ENCODE data around the gene MBD6. TPM values are rescaled to one million over a fixed set of nuclear protein-coding genes. Genes with fewer than 3 reads are reported as not detected.

The MBD6 gene
- total and polyA plus RNA-seq, 7 donors: 11.6 to 52.9 (median 29.5) TPM

GRCh38 chr12:57474862-57475261 is 47.8 kb upstream of the MBD6 start:
- H3K27me3 ChIP-seq (ENCODE audit: insufficient read depth in 3 of 3, low read length in 2 of 3): peaks cover 0 to 64% (median 18%) of the 10 kb centered on the region in 3 donors
- no peaks in the 10 kb centered on the region for H3K36me3 ChIP-seq (ENCODE audit: insufficient read depth in 1 of 2, low read depth in 1 of 2)
- ATAC-seq (no peak), DNase-seq (no peak)
- H3K4me3 ChIP-seq: peak overlapping the region; percentile 64
- H3K27ac ChIP-seq: no peak overlapping the region
- H3K4me1 ChIP-seq: peaks cover 13% of the 10 kb centered on the region
- intact Hi-C loops (cut with DNase I): no loop called here
- 51 to 66% (median 55%) methylated on average over 7 of the region's 7 CpGs for WGBS, 3 donors
- H3K9me3 ChIP-seq: no peaks in the 10 kb centered on the region
- TF ChIP-seq, protein P1, sequence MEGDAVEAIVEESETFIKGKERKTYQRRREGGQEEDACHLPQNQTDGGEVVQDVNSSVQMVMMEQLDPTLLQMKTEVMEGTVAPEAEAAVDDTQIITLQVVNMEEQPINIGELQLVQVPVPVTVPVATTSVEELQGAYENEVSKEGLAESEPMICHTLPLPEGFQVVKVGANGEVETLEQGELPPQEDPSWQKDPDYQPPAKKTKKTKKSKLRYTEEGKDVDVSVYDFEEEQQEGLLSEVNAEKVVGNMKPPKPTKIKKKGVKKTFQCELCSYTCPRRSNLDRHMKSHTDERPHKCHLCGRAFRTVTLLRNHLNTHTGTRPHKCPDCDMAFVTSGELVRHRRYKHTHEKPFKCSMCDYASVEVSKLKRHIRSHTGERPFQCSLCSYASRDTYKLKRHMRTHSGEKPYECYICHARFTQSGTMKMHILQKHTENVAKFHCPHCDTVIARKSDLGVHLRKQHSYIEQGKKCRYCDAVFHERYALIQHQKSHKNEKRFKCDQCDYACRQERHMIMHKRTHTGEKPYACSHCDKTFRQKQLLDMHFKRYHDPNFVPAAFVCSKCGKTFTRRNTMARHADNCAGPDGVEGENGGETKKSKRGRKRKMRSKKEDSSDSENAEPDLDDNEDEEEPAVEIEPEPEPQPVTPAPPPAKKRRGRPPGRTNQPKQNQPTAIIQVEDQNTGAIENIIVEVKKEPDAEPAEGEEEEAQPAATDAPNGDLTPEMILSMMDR (IDR thresholded peaks at IDR 0.05): no peak

DNA sequence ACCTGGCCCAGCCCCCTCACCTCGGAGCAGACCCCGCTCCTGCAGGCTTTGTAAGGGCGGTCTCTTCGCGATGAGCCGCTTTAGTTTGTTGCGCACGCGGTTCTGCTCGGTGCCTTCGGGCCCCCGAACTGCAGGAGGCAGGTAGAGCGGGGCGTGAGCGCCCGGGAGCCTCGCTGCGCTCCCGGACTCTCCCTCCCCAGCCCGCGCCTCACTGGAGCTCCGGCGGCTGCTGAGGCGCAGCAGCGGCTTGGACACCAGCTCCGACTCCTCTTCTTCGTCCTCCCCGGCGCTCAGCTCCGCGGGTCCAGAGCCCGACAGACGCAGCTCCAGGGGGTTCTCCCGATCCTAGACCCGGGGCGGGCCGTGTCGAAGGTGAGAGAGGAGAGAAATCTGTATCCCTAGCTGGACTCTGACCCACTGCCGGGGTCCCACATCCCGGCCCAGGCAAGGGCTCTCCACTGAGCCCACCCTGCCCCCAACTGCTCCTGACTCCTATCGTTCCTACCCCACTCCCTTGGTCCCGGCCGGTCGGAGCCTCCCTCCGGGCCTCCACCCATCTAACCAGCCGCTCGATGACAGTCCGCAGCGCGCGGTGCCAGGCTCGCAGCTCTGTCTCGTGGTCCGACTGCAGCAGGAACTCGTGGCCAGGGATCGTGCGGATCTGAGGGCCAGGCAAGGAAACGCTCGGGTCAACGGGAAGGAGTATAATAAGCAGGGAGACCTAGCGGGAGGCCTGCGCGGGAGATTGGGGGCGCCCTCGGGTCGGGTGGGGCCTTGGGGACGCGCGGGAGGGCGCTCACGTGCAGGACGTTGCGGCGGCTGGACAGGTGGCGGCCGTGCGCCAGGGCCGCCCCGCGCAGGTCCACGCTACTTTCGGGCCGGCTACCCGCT is 47.1 kb upstream of the MBD6 start:
- Histone ChIP-seq H3K4me1 (peaks cover 13% of the 10 kb centered on the region), H3K4me3 (peak overlapping the region; percentile 64), H3K9me3 (no peaks in the 10 kb centered on the region), H3K27ac (no peak overlapping the region), H3K36me3 (ENCODE audit: insufficient read depth in 1 of 2, low read depth in 1 of 2) (no peaks in the 10 kb centered on the region), H3K27me3 (ENCODE audit: insufficient read depth in 3 of 3, low read length in 2 of 3) (peaks cover 0 to 60% (median 18%) of the 10 kb centered on the region in 3 donors)
- 3 to 8% (median 6%) methylated on average over 66 to 84 of the region's 84 CpGs for WGBS, 3 donors
- DNase-seq (peak in 1 of 2 donors; percentile 41), ATAC-seq (peak; percentile 56 to 74 (median 69))
- intact Hi-C loops (cut with DNase I): no loop called here
- TF ChIP-seq, protein P1 (IDR thresholded peaks at IDR 0.05): no peak

- TF ChIP-seq, protein P1 (IDR thresholded peaks at IDR 0.05): no peak
- Histone ChIP-seq H3K4me1 (peaks cover 13% of the 10 kb centered on the region), H3K36me3 (ENCODE audit: insufficient read depth in 1 of 2, low read depth in 1 of 2) (no peaks in the 10 kb centered on the region), H3K27ac (no peak overlapping the region), H3K4me3 (peak overlapping the region; percentile 64), H3K27me3 (ENCODE audit: insufficient read depth in 3 of 3, low read length in 2 of 3) (peaks cover 0 to 54% (median 18%) of the 10 kb centered on the region in 3 donors), H3K9me3 (no peaks in the 10 kb centered on the region)
- ATAC-seq (peak in 3 of 4 donors; percentile 2 to 38 (median 2)), DNase-seq (no peak)
- intact Hi-C loops (cut with DNase I): no loop called here
- 24 to 27% (median 27%) methylated on average over 26 to 29 of the region's 29 CpGs for WGBS, 3 donors
Measured at GRCh38 chr12:57476162-57476992, 46.2 kb upstream of the MBD6 start.

- DNase-seq (no peak), ATAC-seq (no peak)
- Histone ChIP-seq H3K36me3 (ENCODE audit: insufficient read depth in 1 of 2, low read depth in 1 of 2) (no peaks in the 10 kb centered on the region), H3K4me3 (peak overlapping the region; percentile 36), H3K27ac (no peak overlapping the region), H3K9me3 (no peaks in the 10 kb centered on the region), H3K27me3 (ENCODE audit: insufficient read depth in 3 of 3, low read length in 2 of 3) (peaks cover 0 to 49% (median 18%) of the 10 kb centered on the region in 3 donors), H3K4me1 (peaks cover 13% of the 10 kb centered on the region)
- 79 to 91% (median 80%) methylated on average over 12 to 15 of the region's 15 CpGs for WGBS, 3 donors
- TF ChIP-seq, protein P1 (IDR thresholded peaks at IDR 0.05): no peak
- intact Hi-C loops (cut with DNase I): no loop called here
Measured at GRCh38 chr12:57476993-57477709, 45.5 kb upstream of the MBD6 start.
